ENCODE measurements around the gene PLAAT3. TPM values are rescaled to one million over a fixed set of nuclear protein-coding genes. Genes with fewer than 3 reads are reported as not detected.
"Not testable (repeated sequence)": the region's sequence is repeated elsewhere in the genome, so short reads cannot be mapped to it uniquely, and the experiment has no call there.

PLAAT3 gene
- total and polyA plus RNA-seq, 2 donors from 2014 or later, result 88.2 to 262 TPM

DNA sequence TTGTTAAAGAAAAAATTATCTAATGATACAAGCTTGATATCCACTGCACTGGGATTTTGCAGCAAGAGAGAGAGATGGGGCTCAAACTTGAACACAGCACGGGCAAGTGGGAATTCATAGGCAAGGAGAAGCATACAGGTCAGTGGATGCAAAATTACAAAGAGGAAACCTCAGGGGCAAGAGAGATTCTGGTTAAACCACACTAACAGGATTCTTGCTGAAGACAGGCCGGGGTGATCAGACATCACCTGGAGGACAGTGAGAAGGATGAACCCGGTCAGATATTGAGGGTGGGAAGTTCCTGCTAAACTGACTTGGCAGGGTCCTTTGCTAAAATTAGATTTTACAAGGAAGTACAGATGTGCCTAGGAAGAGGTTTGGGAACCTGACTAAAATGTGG is 80.2 kb downstream of the PLAAT3 start:
- Histone ChIP-seq H3K9ac (ENCODE audit: low read length in 3 of 3) (no peak overlapping the region), H3K27me3 (ENCODE audit: control insufficient read depth, insufficient read depth, low read length) (no peaks in the 10 kb centered on the region), H3K36me3 (ENCODE audit: control insufficient read depth in 2 of 3, insufficient read depth in 3 of 3, low read length in 3 of 3) (no peaks in the 10 kb centered on the region), H3K4me1 (ENCODE audit: control insufficient read depth in 2 of 3, insufficient read depth in 2 of 3, low read depth in 1 of 3, low read length in 3 of 3) (peaks cover 0 to 42% (median 42%) of the 10 kb centered on the region in 3 donors), H3K9me3 (ENCODE audit: control insufficient read depth in 2 of 3, insufficient read depth in 1 of 3, low read length in 3 of 3) (no peaks in the 10 kb centered on the region), H3K4me3 (ENCODE audit: low read length in 3 of 3) (no peak overlapping the region), H3K27ac (ENCODE audit: low read depth in 2 of 2, low read length in 2 of 2) (no peak overlapping the region)
- intact Hi-C loops (cut with DNase I), result no loop called here
- TF ChIP-seq, protein P1, sequence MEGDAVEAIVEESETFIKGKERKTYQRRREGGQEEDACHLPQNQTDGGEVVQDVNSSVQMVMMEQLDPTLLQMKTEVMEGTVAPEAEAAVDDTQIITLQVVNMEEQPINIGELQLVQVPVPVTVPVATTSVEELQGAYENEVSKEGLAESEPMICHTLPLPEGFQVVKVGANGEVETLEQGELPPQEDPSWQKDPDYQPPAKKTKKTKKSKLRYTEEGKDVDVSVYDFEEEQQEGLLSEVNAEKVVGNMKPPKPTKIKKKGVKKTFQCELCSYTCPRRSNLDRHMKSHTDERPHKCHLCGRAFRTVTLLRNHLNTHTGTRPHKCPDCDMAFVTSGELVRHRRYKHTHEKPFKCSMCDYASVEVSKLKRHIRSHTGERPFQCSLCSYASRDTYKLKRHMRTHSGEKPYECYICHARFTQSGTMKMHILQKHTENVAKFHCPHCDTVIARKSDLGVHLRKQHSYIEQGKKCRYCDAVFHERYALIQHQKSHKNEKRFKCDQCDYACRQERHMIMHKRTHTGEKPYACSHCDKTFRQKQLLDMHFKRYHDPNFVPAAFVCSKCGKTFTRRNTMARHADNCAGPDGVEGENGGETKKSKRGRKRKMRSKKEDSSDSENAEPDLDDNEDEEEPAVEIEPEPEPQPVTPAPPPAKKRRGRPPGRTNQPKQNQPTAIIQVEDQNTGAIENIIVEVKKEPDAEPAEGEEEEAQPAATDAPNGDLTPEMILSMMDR (IDR thresholded peaks at IDR 0.05; ENCODE audit: borderline replicate concordance, extremely low read depth, insufficient read depth), result no peak
- FAIRE-seq (no peak), DNase-seq (no peak)

DNA sequence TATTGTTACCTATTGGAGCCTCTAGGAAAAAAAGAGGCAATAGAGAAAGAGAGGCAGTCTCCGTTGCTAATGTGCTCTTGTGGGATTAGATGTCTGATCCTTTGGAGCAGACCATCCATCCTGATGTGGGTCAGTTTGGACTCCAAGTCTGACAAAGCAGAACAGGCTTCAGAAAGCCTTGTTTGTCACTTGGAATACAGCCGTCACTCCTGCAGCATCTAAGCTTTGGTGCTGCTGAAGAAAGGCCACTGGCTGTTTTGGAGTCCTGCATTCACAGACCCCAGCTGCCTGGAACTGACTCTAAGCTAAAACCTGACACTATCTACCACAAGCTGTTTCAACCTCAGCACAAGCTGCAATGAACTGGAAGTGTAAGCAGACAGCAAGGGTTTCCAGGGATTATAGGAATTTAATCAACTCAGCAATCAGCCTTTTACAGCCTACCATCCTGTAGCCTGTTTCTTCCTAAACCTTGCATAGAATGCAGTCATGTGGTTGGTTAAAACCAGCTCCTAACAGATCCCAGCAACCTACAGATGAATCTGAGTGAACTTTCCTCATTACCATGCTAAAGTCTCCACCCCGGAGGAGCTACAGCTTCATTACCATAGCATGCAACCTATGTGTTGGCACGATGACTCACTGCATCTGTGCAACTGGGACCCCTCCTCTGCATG is 81.3 kb downstream of the PLAAT3 start:
- Histone ChIP-seq H3K27me3 (ENCODE audit: control insufficient read depth, insufficient read depth, low read length) (no peaks in the 10 kb centered on the region), H3K9ac (ENCODE audit: low read length in 3 of 3) (no peak overlapping the region), H3K9me3 (ENCODE audit: control insufficient read depth in 2 of 3, insufficient read depth in 1 of 3, low read length in 3 of 3) (no peaks in the 10 kb centered on the region), H3K4me3 (ENCODE audit: low read length in 3 of 3) (no peak overlapping the region), H3K36me3 (ENCODE audit: control insufficient read depth in 2 of 3, insufficient read depth in 3 of 3, low read length in 3 of 3) (no peaks in the 10 kb centered on the region), H3K4me1 (ENCODE audit: control insufficient read depth in 2 of 3, insufficient read depth in 2 of 3, low read depth in 1 of 3, low read length in 3 of 3) (peaks cover 0 to 33% (median 31%) of the 10 kb centered on the region in 3 donors), H3K27ac (ENCODE audit: low read depth in 2 of 2, low read length in 2 of 2) (peak overlapping the region in 1 of 2 donors; percentile 34)
- intact Hi-C loops (cut with DNase I), result no loop called here
- no peak for FAIRE-seq
- TF ChIP-seq, protein P1 (IDR thresholded peaks at IDR 0.05; ENCODE audit: borderline replicate concordance, extremely low read depth, insufficient read depth), result no peak
- DNase-seq, result no peak

DNA sequence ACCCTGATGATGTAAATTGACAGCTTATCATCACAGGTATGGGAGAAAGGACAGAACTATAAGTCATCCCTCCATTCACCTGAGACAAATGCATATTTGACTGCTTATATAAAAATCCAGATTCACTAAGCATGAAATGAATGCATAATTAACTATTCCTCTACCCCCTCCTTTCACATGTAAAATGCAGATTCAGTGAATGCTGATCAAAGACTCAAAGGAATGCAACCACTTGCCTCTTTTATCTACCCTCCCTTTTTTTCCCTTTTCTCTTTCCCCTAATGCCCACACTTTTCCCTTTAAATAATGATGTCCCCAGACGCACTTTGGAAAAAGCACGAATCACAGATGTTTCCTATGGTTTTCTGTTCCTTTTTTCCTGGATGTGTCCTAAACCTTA is 82.1 kb downstream of the PLAAT3 start:
- Histone ChIP-seq H3K9ac (ENCODE audit: low read length in 3 of 3) (no peak overlapping the region), H3K4me1 (ENCODE audit: control insufficient read depth in 2 of 3, insufficient read depth in 2 of 3, low read depth in 1 of 3, low read length in 3 of 3) (peaks cover 0 to 27% (median 25%) of the 10 kb centered on the region in 3 donors), H3K27ac (ENCODE audit: low read depth in 2 of 2, low read length in 2 of 2) (no peak overlapping the region), H3K9me3 (ENCODE audit: control insufficient read depth in 2 of 3, insufficient read depth in 1 of 3, low read length in 3 of 3) (no peaks in the 10 kb centered on the region), H3K4me3 (ENCODE audit: low read length in 3 of 3) (peak overlapping the region in 1 of 3 donors; percentile 10), H3K36me3 (ENCODE audit: control insufficient read depth in 2 of 3, insufficient read depth in 3 of 3, low read length in 3 of 3) (no peaks in the 10 kb centered on the region), H3K27me3 (ENCODE audit: control insufficient read depth, insufficient read depth, low read length) (no peaks in the 10 kb centered on the region)
- intact Hi-C loops (cut with DNase I), result no loop called here
- TF ChIP-seq, protein P1 (IDR thresholded peaks at IDR 0.05; ENCODE audit: borderline replicate concordance, extremely low read depth, insufficient read depth), result no peak
- FAIRE-seq (no peak), DNase-seq (no peak)

DNA sequence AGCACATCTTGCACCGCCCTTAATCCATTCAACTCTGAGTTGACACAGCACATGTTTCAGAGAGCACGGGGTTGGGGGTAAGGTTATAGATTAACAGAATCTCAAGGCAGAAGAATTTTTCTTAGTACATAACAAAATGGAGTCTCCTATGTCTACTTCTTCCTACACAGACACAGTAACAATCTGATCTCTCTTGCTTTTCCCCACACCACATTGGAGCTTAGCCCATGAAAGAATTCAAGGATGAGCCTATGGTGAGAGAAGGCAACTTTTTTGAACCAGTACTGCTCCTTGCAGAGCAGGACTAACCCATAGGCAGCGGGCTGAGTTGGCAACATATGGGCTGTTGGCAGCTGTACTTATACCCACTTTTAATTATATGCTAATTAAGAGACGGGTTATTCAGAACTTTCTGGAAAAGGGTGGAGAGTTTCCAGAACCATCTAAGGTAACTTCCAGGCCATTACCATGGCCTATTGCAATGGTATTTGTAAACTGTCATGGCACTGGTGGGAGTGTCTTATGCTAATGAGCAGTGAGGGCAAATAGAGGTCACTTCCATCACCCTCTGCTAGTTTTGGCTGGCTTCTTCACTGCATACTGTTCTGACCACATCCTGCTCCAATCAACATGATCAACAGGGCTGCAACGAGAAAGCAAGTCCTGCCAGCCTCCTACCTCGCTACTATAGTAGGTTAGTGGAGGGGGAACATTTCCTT is 83.0 kb downstream of the PLAAT3 start:
- H3K36me3 ChIP-seq (ENCODE audit: control insufficient read depth in 2 of 3, insufficient read depth in 3 of 3, low read length in 3 of 3); H3K4me3 ChIP-seq (ENCODE audit: low read length in 3 of 3); H3K27me3 ChIP-seq (ENCODE audit: control insufficient read depth, insufficient read depth, low read length); FAIRE-seq; intact Hi-C loops (cut with DNase I); H3K9me3 ChIP-seq (ENCODE audit: control insufficient read depth in 2 of 3, insufficient read depth in 1 of 3, low read length in 3 of 3); H3K9ac ChIP-seq (ENCODE audit: low read length in 3 of 3): not testable (repeated sequence)
- Histone ChIP-seq H3K27ac (ENCODE audit: low read depth in 2 of 2, low read length in 2 of 2) (peak overlapping the region; percentile 51 to 79), H3K4me1 (ENCODE audit: control insufficient read depth in 2 of 3, insufficient read depth in 2 of 3, low read depth in 1 of 3, low read length in 3 of 3) (peaks cover 0 to 25% (median 25%) of the 10 kb centered on the region in 3 donors)
- peak in 2 of 5 donors; percentile 46 to 66 for DNase-seq
